GM12872 (cell line): ENCODE results near the gene FOXL3.

Experiments used
- CTCF ChIP-seq: IDR thresholded peaks from 3 replicates; pipeline ENCODE4 v1.5.1; 2011; ENCODE audit warnings: low read depth, mild to moderate bottlenecking, low read length, moderate library complexity; ENCODE audit not compliant: insufficient read depth

The FOXL3 gene

GRCh38 chr7:257647-257992 lies 32.4 kb upstream of the FOXL3 start:
- no peak for TF ChIP-seq CTCF

- TF ChIP-seq CTCF: no peak
Observed at GRCh38 chr7:258476-259190, 31.3 kb upstream of the FOXL3 start.

GRCh38 chr7:259191-259505 lies 30.8 kb upstream of the FOXL3 start:
- no peak for TF ChIP-seq CTCF

GRCh38 chr7:259751-260405 lies 30.1 kb upstream of the FOXL3 start:
- no peak for TF ChIP-seq CTCF

- no peak for TF ChIP-seq CTCF
Observed at GRCh38 chr7:260441-261281, 29.3 kb upstream of the FOXL3 start.

- no peak for TF ChIP-seq CTCF
Observed at GRCh38 chr7:261341-262250, 28.4 kb upstream of the FOXL3 start.

GRCh38 chr7:262251-262572 lies 27.8 kb upstream of the FOXL3 start:
- TF ChIP-seq CTCF: no peak
